Motor neuron (in vitro differentiated cells): ENCODE measurements around the gene PDZD11. TPM values are rescaled to one million over a fixed set of nuclear protein-coding genes. Genes with fewer than 3 reads are reported as not detected.
"Not testable (repeated sequence)": the region's sequence is repeated elsewhere in the genome, so short reads cannot be mapped to it uniquely, and the experiment has no call there.

Experiments used
- ATAC-seq, 8 experiments: fragments of 200-7000 bp; cut with Tn5 transposase; replicated peaks in 6 of 8; 2 replicates each; pipeline ENCODE4 v1.8.0; 2021; ENCODE audit warnings: mild to moderate bottlenecking in 8 of 8, moderate library complexity in 8 of 8
- H3K27ac ChIP-seq, 2 donors: fragments of 250-450 bp; sonication (Bioruptor Pico); 2 replicates each; pipeline ENCODE4 v1.9.0; 2021; ENCODE audit warnings: antibody characterized with exemption in 2 of 2, mild to moderate bottlenecking in 2 of 2, moderate library complexity in 1 of 2
- H3K4me1 ChIP-seq, 2 donors: fragments of 250-450 bp; sonication (Bioruptor Pico); replicated peaks in 1 of 2; 2 replicates each; pipeline ENCODE4 v1.6.1; 2021; ENCODE audit warnings: antibody characterized with exemption in 2 of 2, mild to moderate bottlenecking in 2 of 2, moderate library complexity in 1 of 2
- H3K4me3 ChIP-seq, 5 donors: fragments of 250-450 bp; sonication (Bioruptor Pico); 2 replicates each; pipeline ENCODE4 v1.9.0; 2021; ENCODE audit warnings: antibody characterized with exemption in 5 of 5, mild to moderate bottlenecking in 5 of 5, moderate library complexity in 4 of 5
- WGBS, 10 experiments: fragments of 450-650 bp; shearing (Covaris generic); methylation state at CpG; one replicate each; pipeline ENCODE4 v1.0.0; 2022; 5-methylcytosine and 5-hydroxymethylcytosine counted together
- in situ Hi-C, 9 experiments: fragments of 400-800 bp; cut with MboI; loops; one replicate each; pipeline ENCODE4 v1.15.0; 2021; ENCODE audit warnings: low sequenced_read_pairs in 9 of 9, low pct_unique_long_range_greater_than_20kb in 2 of 9; ENCODE audit not compliant: unreplicated experiment in 9 of 9
- total RNA-seq, 8 experiments: library from RNA; unstranded; fragments of 300-600 nt; gene quantifications; 2 replicates each; pipeline versions ENCODE4 v1.2.3 to v1.2.4, GENCODE V29; 2022

Gene PDZD11
- total RNA-seq, 8 experiments from 2014 or later: 46.9 to 87.1 (median 54.9) TPM

DNA sequence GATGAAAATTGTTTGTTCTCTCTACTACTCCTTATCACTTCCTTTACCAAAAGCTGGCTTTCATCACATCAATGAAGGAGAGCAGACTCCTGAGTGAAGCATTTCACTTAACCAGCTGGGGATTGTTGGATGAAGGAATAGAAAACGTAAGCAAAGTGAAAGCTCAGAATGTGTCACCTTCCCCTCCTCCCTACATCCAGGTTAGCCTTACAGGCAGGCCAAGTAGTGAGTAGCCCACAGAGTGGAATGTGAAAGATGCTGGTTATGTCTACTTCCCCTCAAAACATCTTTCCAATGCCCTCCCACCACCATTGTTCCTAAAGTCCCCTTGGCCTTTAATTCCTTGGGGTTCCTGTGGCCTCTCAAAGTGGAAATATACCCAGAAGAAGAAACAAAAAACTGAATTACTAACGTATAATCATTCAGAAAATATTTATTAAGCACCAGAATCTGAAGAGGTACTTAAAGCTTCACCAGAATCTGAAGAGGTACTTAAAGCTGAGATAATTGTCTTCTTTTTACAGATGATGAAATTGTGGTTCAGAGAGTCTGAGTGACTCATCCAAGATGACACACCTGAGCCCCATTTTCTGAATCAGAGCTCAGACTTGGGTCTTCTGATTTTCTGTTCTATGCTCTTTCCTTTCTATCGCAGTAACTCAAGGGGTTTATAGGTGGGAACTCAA lies 36.2 kb downstream of the PDZD11 start:
- H3K4me3 ChIP-seq: no peak overlapping the region
- 0 to 100% (median 28%) methylated on average over 1 to 3 of the region's 3 CpGs; no CpG with 5 or more reads in 5 of the 10 experiments for WGBS, 10 experiments
- no peak overlapping the region for H3K27ac ChIP-seq
- peak in 1 of 8 experiments; percentile 16 for ATAC-seq
- in situ Hi-C loops: no loop called here
- H3K4me1 ChIP-seq: no peaks in the 10 kb centered on the region

DNA sequence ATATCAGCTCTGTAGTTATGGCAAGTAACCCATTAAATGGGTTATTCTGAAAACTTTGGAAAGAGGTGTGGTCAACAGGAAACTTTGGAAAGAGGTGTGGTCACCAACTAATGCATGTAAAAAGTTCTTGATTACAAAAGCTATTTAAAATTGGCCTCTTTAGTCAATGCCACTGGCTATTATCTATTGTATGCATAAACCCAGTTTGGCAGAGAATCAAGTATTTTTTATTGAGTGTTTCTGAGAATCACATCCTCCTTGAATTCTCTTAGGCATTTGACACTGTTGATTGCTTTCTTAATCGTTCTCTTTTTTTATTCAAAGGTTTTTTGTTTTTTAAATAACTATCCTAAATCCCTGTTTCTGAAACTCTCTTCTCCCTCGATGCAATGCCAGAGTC lies 37.2 kb downstream of the PDZD11 start:
- no peak for ATAC-seq
- no peaks in the 10 kb centered on the region for H3K4me1 ChIP-seq
- in situ Hi-C loops: no loop called here
- 10 to 100% (median 80%) methylated on average over 1 to 2 of the region's 2 CpGs; no CpG with 5 or more reads in 3 of the 10 experiments for WGBS, 10 experiments
- H3K27ac ChIP-seq: no peak overlapping the region
- no peak overlapping the region for H3K4me3 ChIP-seq

DNA sequence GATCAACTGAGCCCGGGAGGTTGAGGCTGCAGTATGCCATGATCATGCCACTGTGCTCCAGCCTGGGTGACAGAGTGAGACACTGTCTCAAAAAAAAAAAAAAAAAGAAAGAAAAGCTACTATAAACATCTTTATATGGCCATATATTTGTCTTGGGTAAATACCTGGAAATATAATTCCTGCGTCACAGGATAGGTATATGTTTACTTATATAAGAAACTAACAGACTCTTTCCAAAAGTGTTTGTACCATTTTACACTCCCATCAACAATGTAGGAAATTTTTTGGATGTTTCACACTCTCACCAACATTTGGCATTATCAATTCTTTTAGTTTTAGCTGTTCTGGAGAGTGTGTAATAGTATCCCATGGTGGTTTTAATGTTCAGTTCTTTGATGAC lies 42.5 kb downstream of the PDZD11 start:
- no peak overlapping the region for H3K27ac ChIP-seq
- WGBS, 10 experiments: 83 to 100% (median 96%) methylated on average over 1 to 2 of the region's 2 CpGs; no CpG with 5 or more reads in 6 of the 10 experiments
- ATAC-seq: no peak
- H3K4me1 ChIP-seq: no peaks in the 10 kb centered on the region
- in situ Hi-C loops: no loop called here
- H3K4me3 ChIP-seq: no peak overlapping the region

DNA sequence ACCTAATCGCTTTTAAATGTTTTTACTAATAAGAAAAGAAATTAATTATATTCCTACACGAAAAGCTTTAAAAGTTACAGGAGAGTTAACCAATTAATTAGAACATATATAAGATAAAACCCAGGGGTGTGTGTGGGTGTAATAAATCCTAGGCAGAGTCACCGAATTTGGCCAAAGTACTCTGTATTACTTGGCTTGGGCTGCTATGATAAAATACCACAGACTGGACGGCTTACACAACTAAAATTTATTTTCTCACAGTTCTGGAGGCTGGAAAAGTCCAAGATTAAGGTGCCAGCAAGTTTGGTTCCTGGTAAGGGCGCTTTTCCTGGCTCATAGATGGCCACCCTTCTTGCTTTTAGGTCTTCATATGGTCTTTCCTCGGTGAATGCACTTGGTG lies 44.8 kb downstream of the PDZD11 start:
- H3K27ac ChIP-seq: no peak overlapping the region
- no peak overlapping the region for H3K4me3 ChIP-seq
- no peaks in the 10 kb centered on the region for H3K4me1 ChIP-seq
- no peak for ATAC-seq
- WGBS, 10 experiments: 50 to 94% (median 84%) methylated on average over 1 to 5 of the region's 6 CpGs; no CpG with 5 or more reads in 1 of the 10 experiments
- in situ Hi-C loops: no loop called here

DNA sequence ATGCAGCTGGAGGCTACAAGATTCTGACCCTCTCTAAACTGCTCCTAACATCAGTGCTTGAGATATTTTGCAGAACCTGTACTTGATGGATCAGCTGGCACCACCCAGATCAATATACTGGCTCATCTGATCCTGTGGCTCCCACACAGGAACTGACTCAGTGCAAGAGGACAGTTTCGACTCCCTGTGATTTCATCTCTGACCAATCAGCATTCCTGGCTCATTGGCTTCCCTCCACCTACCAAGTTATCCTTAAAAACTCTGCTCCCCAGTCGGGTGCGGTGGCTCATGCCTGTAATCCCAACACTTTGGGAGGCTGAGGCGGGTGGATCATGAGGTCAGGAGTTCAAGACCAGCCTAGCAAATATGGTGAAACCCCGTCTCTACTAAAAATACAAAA lies 46.1 kb downstream of the PDZD11 start:
- in situ Hi-C loops, H3K27ac ChIP-seq, H3K4me3 ChIP-seq, H3K4me1 ChIP-seq: not testable (repeated sequence)
- WGBS, 10 experiments: 38 to 80% (median 70%) methylated on average over 1 to 4 of the region's 5 CpGs; no CpG with 5 or more reads in 7 of the 10 experiments
- ATAC-seq: peak in 1 of 8 experiments; percentile 18

DNA sequence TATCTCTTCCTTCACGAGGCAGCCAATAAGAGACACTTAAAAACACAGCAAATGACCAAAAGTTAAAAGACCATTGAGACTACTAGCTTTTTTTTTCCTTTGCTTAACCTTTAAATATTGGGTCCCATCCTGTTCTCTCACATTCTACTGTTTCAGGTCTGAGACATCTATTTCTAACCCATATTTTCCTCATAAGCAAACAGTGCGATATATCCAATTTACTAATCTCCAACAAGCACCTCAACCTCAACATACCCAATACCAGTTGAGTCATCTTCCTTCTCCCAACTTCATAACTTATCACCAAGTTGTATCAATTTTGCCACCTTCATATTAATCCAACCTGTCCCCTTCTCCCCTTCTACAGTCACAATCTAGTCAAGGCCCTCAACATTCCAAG lies 48.2 kb downstream of the PDZD11 start:
- in situ Hi-C loops: no loop called here
- Histone ChIP-seq H3K4me3 (no peak overlapping the region), H3K4me1 (no peaks in the 10 kb centered on the region), H3K27ac (no peak overlapping the region)
- ATAC-seq: no peak
- WGBS, 10 experiments: 34 to 100% (median 71%) methylated on average over 1 to 2 of the region's 2 CpGs; no CpG with 5 or more reads in 4 of the 10 experiments

DNA sequence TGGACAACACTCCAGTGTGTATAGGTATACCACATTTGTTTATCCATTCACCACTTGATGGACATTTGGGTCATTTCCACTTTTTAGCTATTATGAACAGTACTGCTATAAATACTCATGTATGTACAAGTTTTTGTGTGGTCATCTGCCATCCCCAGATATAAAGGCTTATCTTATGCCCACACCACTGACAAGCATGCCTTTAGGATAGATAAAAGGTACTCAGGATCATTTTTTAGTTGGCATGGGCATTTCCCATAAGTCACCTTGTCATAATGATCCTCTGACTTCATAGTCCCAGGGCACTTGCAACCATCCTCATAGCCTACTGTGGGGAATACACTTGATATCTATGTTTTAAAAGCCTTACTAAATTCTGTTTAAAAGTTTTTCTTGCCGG lies 49.0 kb downstream of the PDZD11 start:
- no peak overlapping the region for H3K27ac ChIP-seq
- no peak for ATAC-seq
- in situ Hi-C loops: no loop called here
- H3K4me3 ChIP-seq: no peak overlapping the region
- H3K4me1 ChIP-seq: no peaks in the 10 kb centered on the region
- no CpG with 5 or more reads among the region's 1 CpG for WGBS, 10 experiments

Other genes starting within 250 kb of the PDZD11 start
- gene AWAT2, start 240.0 kb downstream of the PDZD11 start, total RNA-seq: under 1 TPM in 3 of 8 experiments, not detected in 5; 0.05 to 0.77 (median 0.14) TPM
- gene OTUD6A, start 227.5 kb downstream of the PDZD11 start, total RNA-seq: under 1 TPM in 2 of 8 experiments, not detected in 6; 0.22 to 0.24 TPM
- 10 to 100 TPM; 41.1 to 94.4 (median 57.1) TPM for gene IGBP1, start 156.5 kb downstream of the PDZD11 start, total RNA-seq
- gene DGAT2L6, start 112.4 kb downstream of the PDZD11 start, total RNA-seq: under 1 TPM in 1 of 8 experiments, not detected in 7; 0.24 TPM
- not detected for gene AWAT1, start 55.3 kb downstream of the PDZD11 start, total RNA-seq
- gene P2RY4, start 29.7 kb downstream of the PDZD11 start, total RNA-seq: 1 to 10 TPM in 1 of 8 experiments, under 1 TPM in 5, not detected in 2; 0.11 to 1.2 (median 0.26) TPM
- gene ARR3, start 21.6 kb downstream of the PDZD11 start, total RNA-seq: 1 to 10 TPM in 2 of 8 experiments, under 1 TPM in 1, not detected in 5; 1.00 to 2.7 (median 1.1) TPM
- gene RAB41, start 7.8 kb downstream of the PDZD11 start, total RNA-seq: 1 to 10 TPM in 1 of 8 experiments, under 1 TPM in 4, not detected in 3; 0.18 to 1.4 (median 0.47) TPM
- gene KIF4A, start 177 bp upstream of the PDZD11 start, total RNA-seq: 10 to 100 TPM in 3 of 8 experiments, 1 to 10 TPM in 4, under 1 TPM in 1; 0.10 to 32.1 (median 1.9) TPM
- 10 to 100 TPM in 1 of 8 experiments, 1 to 10 TPM in 4, under 1 TPM in 2, not detected in 1; 0.15 to 37.9 (median 5.8) TPM for gene GDPD2, start 133.4 kb upstream of the PDZD11 start, total RNA-seq
- gene DLG3, start 154.9 kb upstream of the PDZD11 start, total RNA-seq: 10 to 100 TPM in 5 of 8 experiments, 1 to 10 TPM in 2, under 1 TPM in 1; 0.61 to 28.7 (median 16.4) TPM